Neural progenitor cell (in vitro differentiated cells): Measurements from ENCODE around the gene POLR2H.

ENCODE experiments used
- EZH2 ChIP-seq: fragments of 200-600 bp; sonication (generic); IDR thresholded peaks from 2 replicates; pipeline ENCODE4 v1.6.1; 2017; ENCODE audit warnings: antibody characterized with exemption, mild to moderate bottlenecking, moderate library complexity
- EZH2phosphoT487 ChIP-seq: fragments of 200-600 bp; sonication (generic); IDR thresholded peaks from 2 replicates; pipeline ENCODE4 v1.6.1; 2017; ENCODE audit warnings: antibody characterized with exemption
- TF ChIP-seq, protein P1 (sequence below): fragments of 200-600 bp; sonication (generic); IDR thresholded peaks from 2 replicates; pipeline ENCODE4 v1.5.1; 2017; ENCODE audit warnings: antibody characterized with exemption, mild to moderate bottlenecking

DNA sequence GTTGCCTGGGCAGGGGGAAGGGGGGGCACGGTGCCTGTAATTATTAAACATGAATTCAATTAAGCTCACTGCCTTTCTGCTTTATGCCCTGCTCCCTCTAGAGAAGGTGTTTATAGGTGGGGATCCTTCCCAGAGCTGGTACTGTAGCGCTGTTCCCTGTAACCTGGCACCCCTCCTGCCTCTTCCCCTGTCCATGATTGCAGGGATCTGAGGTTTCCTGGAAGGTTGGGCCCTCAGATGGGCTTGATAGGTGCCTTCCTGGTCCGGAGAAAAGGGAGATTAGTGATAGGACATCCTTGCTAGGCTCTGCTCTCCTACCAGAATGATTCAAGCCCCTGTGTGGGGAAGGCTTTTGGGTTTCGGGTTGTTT lies 26.2 kb upstream of the POLR2H start:
- TF ChIP-seq EZH2 (no peak), EZH2phosphoT487 (no peak)
- TF ChIP-seq, protein P1, sequence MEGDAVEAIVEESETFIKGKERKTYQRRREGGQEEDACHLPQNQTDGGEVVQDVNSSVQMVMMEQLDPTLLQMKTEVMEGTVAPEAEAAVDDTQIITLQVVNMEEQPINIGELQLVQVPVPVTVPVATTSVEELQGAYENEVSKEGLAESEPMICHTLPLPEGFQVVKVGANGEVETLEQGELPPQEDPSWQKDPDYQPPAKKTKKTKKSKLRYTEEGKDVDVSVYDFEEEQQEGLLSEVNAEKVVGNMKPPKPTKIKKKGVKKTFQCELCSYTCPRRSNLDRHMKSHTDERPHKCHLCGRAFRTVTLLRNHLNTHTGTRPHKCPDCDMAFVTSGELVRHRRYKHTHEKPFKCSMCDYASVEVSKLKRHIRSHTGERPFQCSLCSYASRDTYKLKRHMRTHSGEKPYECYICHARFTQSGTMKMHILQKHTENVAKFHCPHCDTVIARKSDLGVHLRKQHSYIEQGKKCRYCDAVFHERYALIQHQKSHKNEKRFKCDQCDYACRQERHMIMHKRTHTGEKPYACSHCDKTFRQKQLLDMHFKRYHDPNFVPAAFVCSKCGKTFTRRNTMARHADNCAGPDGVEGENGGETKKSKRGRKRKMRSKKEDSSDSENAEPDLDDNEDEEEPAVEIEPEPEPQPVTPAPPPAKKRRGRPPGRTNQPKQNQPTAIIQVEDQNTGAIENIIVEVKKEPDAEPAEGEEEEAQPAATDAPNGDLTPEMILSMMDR = no peak
